GM18868 (cell line): Measurements from ENCODE around the gene MAZ.
"Not testable (repeated sequence)": the region's sequence is repeated elsewhere in the genome, so short reads cannot be mapped to it uniquely, and the experiment has no call there.

Experiments used
- ATAC-seq: cut with Tn5 transposase; IDR thresholded peaks from one replicate; pipeline ENCODE4 v1.9.1; 2021; ENCODE audit warnings: mild to moderate bottlenecking, moderate library complexity; ENCODE audit not compliant: unreplicated experiment

MAZ gene

DNA sequence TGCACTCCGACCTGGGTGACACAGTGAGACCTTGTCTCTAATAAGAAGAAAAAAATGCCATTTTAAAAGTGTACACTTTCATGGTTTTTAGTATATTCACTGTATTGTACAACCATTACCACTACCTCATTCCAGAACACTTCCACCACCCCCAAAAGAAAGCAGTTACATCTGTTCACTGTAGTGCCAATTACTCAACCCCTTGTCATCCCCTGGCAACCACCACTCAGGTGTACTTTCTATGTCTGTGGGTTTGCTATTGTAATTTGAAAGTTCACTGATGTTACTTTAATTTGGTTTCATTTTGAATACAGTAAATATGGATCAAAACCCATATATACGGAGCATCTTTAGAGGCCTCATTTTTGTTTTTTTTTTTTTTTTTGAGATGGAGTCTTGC is 22.2 kb upstream of the MAZ start:
- no peak for ATAC-seq

DNA sequence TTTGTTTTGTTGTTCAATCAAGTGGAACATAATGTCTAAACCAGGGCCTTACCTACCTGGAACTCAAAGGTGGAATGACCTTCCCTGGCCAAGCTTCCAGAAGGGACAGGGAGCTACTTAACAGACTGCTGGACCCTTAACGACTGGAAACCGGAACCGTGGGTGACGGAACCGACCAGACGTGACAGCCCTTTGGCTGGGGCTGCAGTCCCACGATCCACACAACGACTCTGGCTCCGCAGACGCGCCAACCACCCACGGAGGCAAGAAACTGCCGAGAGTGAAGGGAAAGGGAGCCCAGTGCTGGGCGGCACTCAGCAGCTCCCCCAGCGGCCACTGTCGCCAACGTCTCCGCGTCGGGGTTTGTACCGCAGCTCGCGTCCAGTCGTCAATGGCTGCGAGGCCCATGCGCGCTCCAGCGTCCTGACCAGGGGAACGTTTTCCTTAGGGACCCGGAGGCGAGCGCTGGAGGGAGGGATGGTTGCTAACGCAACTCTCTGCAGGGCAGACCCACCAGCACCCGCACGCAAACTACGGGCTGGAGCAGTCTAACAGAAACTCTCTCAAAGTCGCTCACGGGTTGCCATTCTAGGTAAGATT is 21.3 kb upstream of the MAZ start:
- no peak for ATAC-seq

DNA sequence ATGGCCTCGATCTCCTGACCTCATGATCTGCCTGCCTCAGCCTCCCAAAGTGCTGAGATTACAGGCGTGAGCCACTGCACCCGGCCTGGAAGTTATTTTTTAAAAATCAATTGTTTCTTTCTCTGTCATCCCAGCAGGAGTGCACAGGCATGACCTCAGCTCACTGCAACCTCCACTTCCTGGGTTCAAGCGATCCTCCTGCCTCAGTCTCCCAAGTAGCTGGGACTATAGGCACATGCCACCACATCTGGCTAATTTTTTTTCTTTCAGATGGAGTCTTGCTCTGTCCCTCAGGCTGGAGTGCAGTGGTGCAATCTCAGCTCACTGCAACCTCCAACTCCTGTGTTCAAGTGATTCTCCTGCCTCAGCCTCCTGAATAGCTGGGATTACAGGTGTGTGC is 19.2 kb upstream of the MAZ start:
- ATAC-seq, result not testable (repeated sequence)

DNA sequence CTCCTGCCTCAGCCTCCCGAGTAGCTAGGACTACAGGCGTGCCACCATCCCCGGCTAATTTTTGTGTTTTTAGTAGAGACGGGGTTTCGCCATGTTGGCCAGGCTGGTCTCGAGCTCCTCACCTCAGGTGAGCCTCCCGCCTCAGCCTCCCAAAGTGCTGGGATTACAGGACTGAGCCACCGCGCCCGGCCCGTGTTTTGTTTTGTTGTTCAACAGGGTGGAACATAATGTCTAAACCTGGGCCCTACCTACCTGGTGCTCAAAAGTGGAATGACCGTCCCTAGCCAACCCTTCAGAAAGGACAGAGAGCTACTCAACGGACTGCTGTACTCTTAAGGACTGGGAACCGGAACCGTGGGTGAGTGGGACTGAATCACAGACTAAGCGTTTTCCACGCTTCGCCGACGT is 16.6 kb upstream of the MAZ start:
- no peak for ATAC-seq

DNA sequence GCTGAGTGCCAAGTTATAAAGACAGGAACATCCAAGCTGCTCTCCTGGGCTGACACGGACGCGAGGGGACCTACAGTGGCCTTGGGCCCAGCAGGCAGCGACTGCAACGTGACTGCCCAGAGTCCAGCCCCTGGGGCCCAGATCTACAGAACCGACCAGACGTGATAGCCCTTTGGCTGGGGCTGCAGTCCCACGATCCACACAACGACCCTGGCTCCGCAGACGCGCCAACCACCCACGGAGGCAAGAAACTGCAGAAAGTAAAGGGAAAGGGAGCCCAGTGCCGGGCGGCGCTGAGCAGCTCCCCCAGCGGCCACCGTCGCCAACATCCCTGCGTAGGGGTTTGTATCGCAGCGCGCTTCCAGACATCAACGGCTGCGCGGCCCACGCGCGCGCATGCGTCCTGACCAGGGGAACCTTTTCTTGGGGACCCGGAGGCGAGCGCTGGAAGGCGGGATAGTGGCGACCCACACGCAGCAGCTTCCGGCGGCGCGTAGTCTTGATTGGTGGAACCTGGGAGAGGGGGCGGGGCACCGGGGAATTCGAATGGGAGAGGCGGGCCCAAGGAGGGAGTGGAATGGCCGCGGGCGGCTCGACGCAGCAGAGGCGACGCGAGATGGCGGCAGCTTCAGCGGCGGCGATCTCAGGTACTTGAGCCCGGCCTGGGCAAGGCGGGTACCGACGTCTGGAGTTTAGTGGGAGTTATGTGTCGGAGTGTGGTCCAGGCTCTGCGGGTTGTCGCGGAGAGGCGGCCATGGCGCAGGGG is 16.0 kb upstream of the MAZ start, which contains the start of gene KIF22:
KIF22 (plus strand) TSS at position 569 of the 766 bp plus-strand sequence; CDS start at position 578, 9 bp downstream.
- ATAC-seq, result peak; percentile 93

DNA sequence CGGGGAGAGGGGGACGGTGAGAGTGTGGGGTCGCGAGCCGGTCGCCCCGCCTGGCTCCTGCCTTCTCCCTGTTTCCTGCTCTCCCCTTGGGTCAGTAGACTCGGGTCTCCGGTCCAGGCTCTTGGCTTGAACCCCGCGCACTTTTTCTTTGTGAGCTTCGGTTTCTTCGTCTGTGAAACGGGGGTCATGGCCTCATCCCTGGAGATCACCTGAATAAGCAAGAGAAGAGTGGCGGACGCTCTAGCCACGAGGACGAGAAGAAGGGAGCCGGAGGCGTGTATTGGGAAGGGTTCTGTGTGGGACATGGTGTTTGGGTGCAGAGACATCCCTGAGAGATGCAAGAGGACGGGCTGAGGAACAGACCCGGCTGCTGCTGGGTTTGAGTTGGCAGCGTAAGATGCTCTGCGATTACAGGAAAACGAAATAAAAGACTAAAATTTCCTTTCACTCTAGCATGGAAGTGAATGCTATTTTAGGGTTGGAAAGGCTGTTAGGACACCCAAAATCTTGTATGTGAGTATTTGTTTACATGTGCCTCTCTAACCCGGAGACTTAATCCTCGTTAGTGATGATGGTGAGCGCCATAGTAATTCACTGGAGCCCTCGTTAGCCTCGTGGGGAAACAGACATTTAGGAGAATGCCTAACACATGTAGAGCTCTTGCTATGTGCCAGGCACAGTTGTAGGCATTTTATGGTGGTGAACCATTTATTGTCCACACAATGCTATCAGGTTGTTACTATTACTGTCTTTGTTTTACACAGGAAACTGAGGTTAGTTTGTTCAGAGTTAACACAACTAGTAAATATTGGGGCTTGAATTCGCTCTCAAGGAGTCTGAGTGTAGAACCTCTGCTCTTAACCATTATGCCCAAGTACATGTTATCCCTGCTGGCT is 15.1 kb upstream of the MAZ start:
- peak; percentile 18 for ATAC-seq

DNA sequence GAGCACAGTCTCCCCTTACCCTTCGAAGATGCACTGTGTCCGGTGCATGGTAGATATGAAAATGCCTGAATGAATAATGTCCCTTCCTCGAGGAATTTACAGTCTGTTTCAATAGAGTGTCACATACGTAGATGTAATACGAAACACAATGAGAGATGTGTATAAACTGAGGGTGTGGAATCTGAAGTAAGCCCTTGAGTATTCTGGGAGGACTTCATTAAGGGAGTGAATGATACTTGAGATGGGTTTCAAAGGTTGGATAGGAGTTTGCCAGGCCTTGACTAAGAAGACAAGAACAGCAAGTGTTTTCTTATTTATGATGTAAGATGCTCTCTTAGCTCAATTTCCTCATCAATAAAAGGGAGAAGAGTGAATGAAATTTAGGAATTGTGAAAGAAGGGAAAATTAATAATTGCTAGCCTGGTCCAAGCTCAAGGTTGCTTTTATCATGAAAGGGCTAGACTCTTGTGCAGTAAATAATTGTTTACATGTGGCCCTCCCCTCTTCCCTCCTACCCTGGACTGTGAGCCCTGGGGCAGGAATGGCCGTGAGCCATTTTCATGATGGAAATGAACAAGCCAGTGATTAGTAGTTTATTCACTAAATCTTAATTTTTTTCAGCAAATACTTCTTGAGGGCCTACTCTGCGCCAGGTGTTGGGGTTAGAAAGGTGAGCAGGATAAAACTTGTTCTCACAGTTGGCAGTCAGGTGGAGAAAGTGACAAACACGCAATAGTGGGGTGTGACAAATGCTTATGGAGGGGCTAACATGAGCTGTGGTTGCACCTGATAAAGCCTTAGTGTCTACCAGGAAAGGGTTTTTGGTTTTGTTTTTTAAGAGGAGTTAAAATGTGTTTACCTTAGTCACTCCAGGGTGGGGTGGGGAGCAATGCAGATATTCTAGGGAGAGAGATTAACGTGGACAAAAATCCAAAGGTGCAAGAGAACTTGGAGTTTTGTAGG is 14.2 kb upstream of the MAZ start:
- ATAC-seq, result no peak

DNA sequence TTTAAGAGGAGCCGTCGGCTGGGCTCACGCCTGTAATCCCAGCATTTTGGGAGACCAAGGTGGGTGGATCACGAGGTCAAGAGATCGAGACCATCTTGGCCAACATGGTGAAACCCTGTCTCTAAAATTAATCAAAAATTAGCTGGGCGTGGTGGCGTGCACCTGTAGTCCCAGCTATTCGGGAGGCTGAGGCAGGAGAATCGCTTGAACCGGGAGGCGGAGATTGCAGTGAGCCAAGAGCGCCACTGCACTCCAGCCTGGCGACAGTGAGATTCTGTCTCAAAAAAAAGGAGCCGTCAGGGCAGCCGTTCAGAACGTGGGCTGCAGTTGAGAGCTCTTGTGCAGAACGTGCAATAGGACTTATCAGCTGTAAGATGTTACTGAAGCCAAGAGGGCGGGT is 13.2 kb upstream of the MAZ start:
- not testable (repeated sequence) for ATAC-seq

DNA sequence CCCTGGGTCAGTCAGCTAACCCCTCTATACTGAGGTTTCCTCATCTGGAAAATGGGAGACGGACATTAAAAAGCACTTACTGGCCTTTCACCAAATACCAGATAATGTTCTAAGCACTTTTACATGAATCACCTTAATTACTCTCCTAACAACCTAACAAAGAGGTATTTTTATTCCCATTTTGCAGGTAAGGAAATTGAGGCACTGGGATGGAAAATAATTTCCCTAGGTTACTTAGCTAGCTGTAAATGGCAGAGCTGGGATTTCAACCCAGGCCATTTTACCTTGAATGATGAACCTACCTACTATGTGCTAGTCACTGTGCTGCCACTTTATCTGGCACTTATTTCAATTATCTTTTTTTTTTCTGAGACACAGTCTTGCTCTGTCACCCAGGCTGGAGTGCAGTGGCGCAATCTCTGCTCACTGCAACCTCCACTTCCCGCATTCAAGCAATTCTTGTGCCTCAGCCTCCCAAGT is 12.1 kb upstream of the MAZ start:
- ATAC-seq, result no peak

DNA sequence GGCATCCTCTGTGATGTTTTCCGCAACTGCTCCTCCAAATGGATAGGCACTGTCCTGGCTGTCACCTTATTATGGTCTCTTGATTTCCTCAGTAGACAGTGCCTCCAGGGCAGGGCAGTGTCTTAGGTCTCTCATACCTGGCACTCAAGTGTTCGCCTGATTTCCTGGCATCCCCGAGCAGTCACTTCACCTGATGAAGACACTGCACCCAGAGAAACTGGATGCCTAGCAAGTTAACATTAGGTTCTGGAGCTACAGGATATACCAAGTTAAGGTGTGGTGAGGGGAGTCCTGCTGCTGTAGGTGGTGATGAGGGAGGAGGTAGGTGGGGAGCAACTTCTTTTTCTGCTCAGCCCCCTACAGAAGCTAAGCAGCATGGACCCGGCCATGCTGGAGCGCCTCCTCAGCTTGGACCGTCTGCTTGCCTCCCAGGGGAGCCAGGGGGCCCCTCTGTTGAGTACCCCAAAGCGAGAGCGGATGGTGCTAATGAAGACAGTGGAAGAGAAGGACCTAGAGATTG is 3.9 kb upstream of the MAZ start:
- no peak for ATAC-seq

DNA sequence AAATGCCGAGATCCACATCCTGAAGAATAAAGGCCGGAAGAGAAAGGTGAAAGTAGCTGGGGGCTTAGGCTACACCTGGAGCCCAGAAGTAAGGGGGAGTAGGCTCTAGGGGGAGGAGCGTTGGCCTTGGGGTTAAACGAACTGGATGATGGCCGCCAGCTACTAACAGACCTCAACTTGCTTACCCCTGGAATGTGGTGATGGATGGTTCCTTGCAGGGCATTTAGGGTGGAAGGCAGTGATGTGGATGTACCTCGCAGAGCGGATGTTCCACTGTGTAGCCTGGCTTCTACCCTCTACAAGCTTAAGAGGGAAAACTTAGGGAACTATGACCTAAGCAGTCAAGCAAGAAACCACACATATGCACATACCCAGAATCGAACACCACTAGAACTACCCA is 2.3 kb upstream of the MAZ start:
- ATAC-seq, result no peak

DNA sequence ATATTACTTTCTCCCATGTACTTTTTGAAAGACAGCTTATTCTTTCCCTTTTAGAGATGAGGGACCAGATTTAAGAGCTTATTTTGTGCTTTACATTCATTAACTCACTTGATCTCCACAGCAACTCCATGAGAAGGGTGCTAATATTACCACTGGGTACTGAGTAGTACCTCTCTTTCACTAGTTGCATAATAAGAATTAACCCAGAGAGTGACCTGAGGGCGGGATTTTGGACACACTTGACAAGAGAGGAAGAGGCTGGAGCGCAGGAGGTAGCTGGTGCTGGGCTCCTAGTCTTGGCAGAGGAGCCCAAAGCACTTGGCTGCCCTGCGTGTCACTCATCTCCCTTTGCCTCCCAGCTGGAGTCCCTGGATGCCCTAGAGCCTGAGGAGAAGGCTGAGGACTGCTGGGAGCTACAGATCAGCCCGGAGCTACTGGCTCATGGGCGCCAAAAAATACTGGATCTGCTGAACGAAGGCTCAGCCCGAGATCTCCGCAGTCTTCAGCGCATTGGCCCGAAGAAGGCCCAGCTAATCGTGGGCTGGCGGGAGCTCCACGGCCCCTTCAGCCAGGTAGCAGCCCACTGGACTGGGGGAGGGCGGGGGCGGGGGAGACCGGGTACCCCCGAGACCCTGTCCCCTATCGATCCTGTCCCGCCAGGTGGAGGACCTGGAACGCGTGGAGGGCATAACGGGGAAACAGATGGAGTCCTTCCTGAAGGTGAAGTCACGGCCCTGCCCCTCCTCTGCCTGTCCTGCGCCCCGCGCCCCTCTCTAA is 1.7 kb upstream of the MAZ start:
- ATAC-seq, result no peak

DNA sequence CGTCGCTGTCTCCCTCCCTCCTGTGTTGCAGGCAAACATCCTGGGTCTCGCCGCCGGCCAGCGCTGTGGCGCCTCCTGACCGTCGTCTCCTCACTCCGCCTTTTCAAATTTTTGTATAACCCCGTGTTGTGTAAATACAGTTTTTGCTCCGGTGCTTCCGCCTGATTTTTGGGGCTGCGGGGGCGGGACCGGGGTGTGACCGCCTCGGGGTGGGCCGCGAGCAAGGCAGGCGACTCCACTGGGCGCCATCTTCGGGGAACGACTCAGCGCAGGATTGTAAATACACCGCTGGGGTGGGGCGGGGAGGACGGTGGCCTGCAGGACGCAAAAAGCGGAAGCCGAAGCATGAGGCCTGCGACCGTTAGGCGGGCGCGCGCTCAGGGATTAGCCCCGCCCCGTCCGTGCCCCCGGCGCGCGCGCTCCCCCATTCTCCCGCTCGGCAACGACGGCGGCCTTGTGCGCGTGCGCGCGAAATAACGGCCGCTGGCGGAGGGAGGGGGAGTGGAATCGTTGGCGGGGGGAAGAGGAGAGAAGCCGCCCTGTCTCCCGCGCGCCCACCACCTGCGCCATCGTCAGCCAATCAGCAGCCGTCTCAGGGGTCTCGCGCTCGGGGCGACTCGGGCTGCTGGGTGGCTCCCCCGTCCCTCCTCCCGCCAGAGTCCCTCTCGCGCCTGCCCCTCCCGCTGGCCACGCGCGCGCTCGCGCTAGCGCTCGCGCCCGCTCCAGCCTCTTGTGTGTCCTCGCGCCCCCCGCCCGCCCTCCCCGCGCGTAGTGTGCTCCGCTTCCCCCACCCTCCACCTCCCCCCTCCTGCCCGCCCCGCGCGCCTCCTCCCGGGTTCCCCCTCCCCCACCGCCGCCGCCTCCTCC is 864 bp upstream of the MAZ start:
- ATAC-seq, result peak; percentile 55

DNA sequence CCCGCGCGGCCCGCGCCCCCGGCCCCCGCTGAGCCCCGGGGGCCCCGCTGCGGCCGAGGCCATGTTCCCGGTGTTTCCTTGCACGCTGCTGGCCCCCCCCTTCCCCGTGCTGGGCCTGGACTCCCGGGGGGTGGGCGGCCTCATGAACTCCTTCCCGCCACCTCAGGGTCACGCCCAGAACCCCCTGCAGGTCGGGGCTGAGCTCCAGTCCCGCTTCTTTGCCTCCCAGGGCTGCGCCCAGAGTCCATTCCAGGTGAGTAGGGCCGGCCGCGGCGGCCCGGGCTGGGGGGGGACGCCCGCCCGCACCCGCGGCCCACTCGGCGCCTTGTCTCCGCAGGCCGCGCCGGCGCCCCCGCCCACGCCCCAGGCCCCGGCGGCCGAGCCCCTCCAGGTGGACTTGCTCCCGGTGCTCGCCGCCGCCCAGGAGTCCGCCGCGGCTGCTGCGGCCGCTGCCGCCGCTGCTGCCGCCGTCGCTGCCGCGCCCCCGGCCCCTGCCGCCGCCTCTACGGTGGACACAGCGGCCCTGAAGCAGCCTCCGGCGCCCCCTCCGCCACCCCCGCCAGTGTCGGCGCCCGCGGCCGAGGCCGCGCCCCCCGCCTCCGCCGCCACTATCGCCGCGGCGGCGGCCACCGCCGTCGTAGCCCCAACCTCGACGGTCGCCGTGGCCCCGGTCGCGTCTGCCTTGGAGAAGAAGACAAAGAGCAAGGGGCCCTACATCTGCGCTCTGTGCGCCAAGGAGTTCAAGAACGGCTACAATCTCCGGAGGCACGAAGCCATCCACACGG is 504 bp downstream of the MAZ start:
- ATAC-seq, result no peak

DNA sequence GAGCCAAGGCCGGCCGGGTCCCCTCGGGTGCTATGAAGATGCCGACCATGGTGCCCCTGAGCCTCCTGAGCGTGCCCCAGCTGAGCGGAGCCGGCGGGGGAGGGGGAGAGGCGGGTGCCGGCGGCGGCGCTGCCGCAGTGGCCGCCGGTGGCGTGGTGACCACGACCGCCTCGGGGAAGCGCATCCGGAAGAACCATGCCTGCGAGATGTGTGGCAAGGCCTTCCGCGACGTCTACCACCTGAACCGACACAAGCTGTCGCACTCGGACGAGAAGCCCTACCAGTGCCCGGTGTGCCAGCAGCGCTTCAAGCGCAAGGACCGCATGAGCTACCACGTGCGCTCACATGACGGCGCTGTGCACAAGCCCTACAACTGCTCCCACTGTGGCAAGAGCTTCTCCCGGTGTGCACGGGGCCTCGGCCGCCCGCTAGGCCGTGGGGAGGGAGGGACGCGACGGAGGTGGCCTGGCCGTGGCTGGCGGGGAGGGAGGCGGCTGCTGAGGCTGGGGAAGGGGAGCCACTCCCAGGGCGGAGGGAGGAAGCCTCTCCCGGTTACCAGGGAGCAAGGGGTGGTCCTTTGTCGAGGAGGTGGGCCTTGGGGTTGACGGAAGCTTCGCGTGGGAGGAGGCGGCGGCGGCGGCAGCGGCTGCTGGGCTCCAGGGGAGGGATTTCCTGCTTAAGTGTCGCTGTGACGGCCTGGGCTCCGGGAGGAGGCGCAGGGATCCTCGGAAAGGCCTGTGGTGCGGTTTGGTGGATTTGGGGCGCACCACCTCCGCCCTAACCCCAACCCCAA is 1.3 kb downstream of the MAZ start:
- ATAC-seq, result peak; percentile 25

DNA sequence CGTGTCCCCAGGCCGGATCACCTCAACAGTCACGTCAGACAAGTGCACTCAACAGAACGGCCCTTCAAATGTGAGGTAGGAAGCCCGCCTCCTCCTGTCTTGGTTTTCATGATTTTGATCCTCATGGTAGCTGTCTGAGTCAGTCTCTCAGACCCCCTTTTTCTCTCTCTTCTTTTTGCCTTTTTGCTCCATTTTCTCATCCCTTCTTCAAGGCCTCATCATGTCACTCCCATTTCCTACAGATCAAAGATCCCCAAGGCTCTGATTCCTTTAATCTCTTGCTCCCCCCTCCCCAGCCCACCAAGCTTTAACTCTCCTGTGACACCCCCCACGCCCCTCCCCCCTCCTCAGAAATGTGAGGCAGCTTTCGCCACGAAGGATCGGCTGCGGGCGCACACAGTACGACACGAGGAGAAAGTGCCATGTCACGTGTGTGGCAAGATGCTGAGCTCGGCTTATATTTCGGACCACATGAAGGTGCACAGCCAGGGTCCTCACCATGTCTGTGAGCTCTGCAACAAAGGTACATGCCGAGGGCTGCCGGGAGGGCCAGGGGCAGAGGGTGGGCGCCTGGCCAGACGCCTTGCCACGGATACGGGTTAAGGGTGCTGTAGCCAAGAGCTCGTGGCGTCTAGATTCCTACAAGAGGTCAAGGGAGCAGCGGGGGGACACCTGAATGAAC is 2.0 kb downstream of the MAZ start:
- ATAC-seq, result no peak
